ENCODE results near the gene ZNF821. TPM values are rescaled to one million over a fixed set of nuclear protein-coding genes. Genes with fewer than 3 reads are reported as not detected.

ZNF821 gene
- total RNA-seq, 2 experiments from 2014 or later, result 3.7 to 4.1 TPM

Other genes with a start within 250 kb of the ZNF821 start
- 1 to 10 TPM; 4.7 to 5.0 TPM for gene PHLPP2, start 159.5 kb downstream of the ZNF821 start, total RNA-seq
- gene AP1G1, start 75.3 kb downstream of the ZNF821 start, total RNA-seq, result 10 to 100 TPM; 74.9 to 77.4 TPM
- 10 to 100 TPM; 20.3 to 22.6 TPM for gene ATXN1L, start 38.2 kb downstream of the ZNF821 start, total RNA-seq
- gene IST1, start 11.3 kb upstream of the ZNF821 start, total RNA-seq, result 100 to 1,000 TPM; 155 to 174 TPM
- gene PKD1L3, start 116.2 kb upstream of the ZNF821 start, total RNA-seq, result under 1 TPM; 0.78 to 0.79 TPM
- gene DHODH, start 124.6 kb upstream of the ZNF821 start, total RNA-seq, result 10 to 100 TPM; 14.7 to 18.3 TPM
- gene HP, start 170.3 kb upstream of the ZNF821 start, total RNA-seq, result not detected
- gene HPR, start 179.0 kb upstream of the ZNF821 start, total RNA-seq, result not detected
- gene TXNL4B, start 209.4 kb upstream of the ZNF821 start, total RNA-seq, result 10 to 100 TPM; 14.9 to 16.7 TPM
- gene DHX38, start 209.7 kb upstream of the ZNF821 start, total RNA-seq, result 10 to 100 TPM; 69.3 to 77.1 TPM